GM12878 (cell line): ENCODE data around the gene WNK2. TPM values are rescaled to one million over a fixed set of nuclear protein-coding genes. Genes with fewer than 3 reads are reported as not detected.

ENCODE experiments used
- ATAC-seq: fragments of 200-7000 bp; cut with Tn5 transposase; 3 replicates; pipeline ENCODE4 v1.9.1; 2020; ENCODE audit warnings: mild to moderate bottlenecking, moderate library complexity
- BruUV-seq: library from RNA; stranded (reverse); fragments of 400-500 nt; replicated peaks from 2 replicates; lab custom pipeline; 2021; lab: Mats Ljungman, UMichigan
- CTCF ChIA-PET: fragments of 300-600 bp; sonication (Branson Sonifier 250); formaldehyde crosslinking; extraction: SDS; loops from one replicate; lab custom pipeline; 2021; ENCODE audit warnings: inconsistent platforms; lab: Yijun Ruan, JAX
- POLR2A ChIA-PET: fragments of 350-600 bp; formaldehyde crosslinking; extraction: SDS; loops from one replicate; lab custom pipeline; 2021; ENCODE audit warnings: inconsistent platforms; lab: Charles Lee
- RAD21 ChIA-PET: fragments of 300-600 bp; sonication (Branson Sonifier 250); formaldehyde crosslinking; loops from one replicate; lab custom pipeline; 2023; ENCODE audit warnings: antibody characterized with exemption; ENCODE audit not compliant: unreplicated experiment; lab: Charles Lee
- SMC1A ChIA-PET: fragments of 300-600 bp; sonication (Branson Sonifier 250); formaldehyde crosslinking; loops from one replicate; lab custom pipeline; 2023; ENCODE audit not compliant: unreplicated experiment, uncharacterized antibody; lab: Charles Lee
- DNase-seq: peaks from one replicate; pipeline ENCODE4 v3.0.0-alpha.2; 2011; ENCODE audit warnings: low read depth, low spot score
- FAIRE-seq: peaks from 3 replicates; lab custom pipeline; 2011; peaks lifted over from hg19 to GRCh38; lab: Jason Lieb, UNC
- H2AFZ ChIP-seq: 2 replicates; pipeline ENCODE4 v1.6.0; 2011; ENCODE audit warnings: low read depth, low read length, control low read depth; ENCODE audit not compliant: control insufficient read depth
- H3K27ac ChIP-seq: 2 replicates; pipeline ENCODE4 v1.5.1; 2011; ENCODE audit warnings: control low read depth; ENCODE audit not compliant: control insufficient read depth, insufficient read depth
- H3K27me3 ChIP-seq, 2 experiments: replicated peaks in 1 of 2; 2 replicates each; pipeline versions ENCODE4 v1.6.0 to v1.6.1; 2011; ENCODE audit warnings: low read length in 1 of 2; ENCODE audit not compliant: control insufficient read depth in 2 of 2, insufficient read depth in 2 of 2
- H3K36me3 ChIP-seq, 2 experiments: 2 replicates each; pipeline ENCODE4 v1.5.1; 2011; ENCODE audit warnings: low read length in 1 of 2; ENCODE audit not compliant: control insufficient read depth in 2 of 2, insufficient read depth in 2 of 2
- H3K4me1 ChIP-seq: 2 replicates; pipeline ENCODE4 v1.6.1; 2011; ENCODE audit warnings: mild to moderate bottlenecking, low read length, moderate library complexity, mixed read lengths; ENCODE audit not compliant: control insufficient read depth, insufficient read depth
- H3K4me2 ChIP-seq: 2 replicates; pipeline ENCODE4 v1.6.0; 2011; ENCODE audit warnings: control low read depth; ENCODE audit not compliant: control insufficient read depth, insufficient read depth
- H3K4me3 ChIP-seq: fragments of 200-600 bp; sonication (generic); 2 replicates; pipeline ENCODE4 v1.5.1; 2016
- H3K79me2 ChIP-seq: 2 replicates; pipeline ENCODE4 v1.6.0; 2011; ENCODE audit warnings: low read length; ENCODE audit not compliant: control insufficient read depth, insufficient read depth
- H3K9ac ChIP-seq: 2 replicates; pipeline ENCODE4 v1.8.0; 2011; ENCODE audit warnings: low read length, control low read depth, mixed read lengths; ENCODE audit not compliant: control insufficient read depth, insufficient read depth
- H3K9me3 ChIP-seq: replicated peaks from 3 replicates; pipeline ENCODE4 v1.5.1; 2011; ENCODE audit warnings: mild to moderate bottlenecking, low read length; ENCODE audit not compliant: control insufficient read depth, insufficient read depth
- H4K20me1 ChIP-seq: 2 replicates; pipeline ENCODE4 v1.6.0; 2011; ENCODE audit not compliant: control insufficient read depth, insufficient read depth
- ATF7 ChIP-seq: fragments of 450-650 bp; IDR thresholded peaks from 2 replicates; pipeline ENCODE4 v1.6.1; 2016; ENCODE audit warnings: low read depth, mild to moderate bottlenecking
- HDAC6 ChIP-seq: fragments of 200-600 bp; sonication (generic); IDR thresholded peaks from one replicate; pipeline ENCODE4 v1.8.0; 2017; ENCODE audit warnings: antibody characterized with exemption; ENCODE audit not compliant: unreplicated experiment
- IRF5 ChIP-seq: fragments of 450-650 bp; IDR thresholded peaks from 2 replicates; pipeline ENCODE4 v1.6.1; 2017; ENCODE audit warnings: borderline replicate concordance
- RAD51 ChIP-seq: fragments of 450-650 bp; IDR thresholded peaks from 2 replicates; pipeline ENCODE4 v1.6.1; 2016; ENCODE audit warnings: moderate library complexity, mild to moderate bottlenecking, inconsistent platforms
- TCF7 ChIP-seq: IDR thresholded peaks from 2 replicates; pipeline ENCODE4 v1.6.1; 2014; ENCODE audit warnings: antibody characterized with exemption, borderline replicate concordance
- ZBED1 ChIP-seq: IDR thresholded peaks from 2 replicates; pipeline ENCODE4 v1.6.1; 2016; ENCODE audit warnings: borderline replicate concordance
- ZBTB33 ChIP-seq: fragments of 450-650 bp; IDR thresholded peaks from 2 replicates; pipeline ENCODE4 v1.6.1; 2017; ENCODE audit warnings: mild to moderate bottlenecking
- WGBS: methylation state at CpG from one replicate; pipeline ENCODE4 v1.1.6; 2016; ENCODE audit warnings: low lambda C conversion rate; ENCODE audit not compliant: insufficient replicate concordance, insufficient coverage; ENCODE audit errors: missing lambda C conversion rate; 5-methylcytosine and 5-hydroxymethylcytosine counted together
- in situ Hi-C: fragments of 300-500 bp; cut with MboI; formaldehyde crosslinking; loops from 9 replicates; pipeline ENCODE4 v1.14.3; 2018; ENCODE audit warnings: mixed read lengths
- intact Hi-C: fragments of 100-400 bp; cut with micrococcal nuclease; formaldehyde crosslinking; loops from one replicate; pipeline ENCODE4 v1.14.2; 2022; ENCODE audit not compliant: unreplicated experiment
- polyA plus RNA-seq, 11 experiments: library from polyadenylated mRNA; depleted of rRNA in 4 of 11; unstranded in 6 of 11; stranded (reverse) in 5 of 11; fragments of >200 nt; fragmentation: Nextera tagmentation in 4 of 11; fragmentation: Illumina TruSeq in 1 of 11; extraction: Ambion mirVana in 4 of 11; extraction: Trizol in 1 of 11; gene quantifications; 1 replicate in 1 of 11; 2 replicates in 10 of 11; pipeline versions ENCODE4 v1.2.1 to v1.2.3, GENCODE V29; 2011 to 2016; ENCODE audit warnings: inconsistent platforms in 2 of 11, missing spikeins in 2 of 11, low read depth in 1 of 11
- total RNA-seq, 4 experiments: library from RNA; depleted of rRNA in 3 of 4; stranded (reverse); fragments of >200 nt in 3 of 4; fragmentation: Illumina TruSeq in 1 of 4; extraction: Trizol in 1 of 4; gene quantifications; 2 replicates each; pipeline versions ENCODE4 v1.2.1 to v1.2.3, GENCODE V29; 2013 to 2021
- TF ChIP-seq, protein P1 (sequence below): fragments of 150-350 bp; IDR thresholded peaks from 2 replicates; pipeline ENCODE4 v1.6.1; 2014; ENCODE audit warnings: mild to moderate bottlenecking, low read depth, low read length
- TF ChIP-seq, protein P2 (sequence below): IDR thresholded peaks from 2 replicates; pipeline ENCODE4 v1.6.1; 2011; ENCODE audit warnings: mild to moderate bottlenecking, low read depth, low read length, moderate library complexity; ENCODE audit not compliant: insufficient replicate concordance

Gene WNK2
- total and polyA plus RNA-seq, 10 of the 15 experiments (the other 5 are each of a cell fraction or from before 2014, with no cell fraction given), result 0.15 TPM; not detected in 9

DNA sequence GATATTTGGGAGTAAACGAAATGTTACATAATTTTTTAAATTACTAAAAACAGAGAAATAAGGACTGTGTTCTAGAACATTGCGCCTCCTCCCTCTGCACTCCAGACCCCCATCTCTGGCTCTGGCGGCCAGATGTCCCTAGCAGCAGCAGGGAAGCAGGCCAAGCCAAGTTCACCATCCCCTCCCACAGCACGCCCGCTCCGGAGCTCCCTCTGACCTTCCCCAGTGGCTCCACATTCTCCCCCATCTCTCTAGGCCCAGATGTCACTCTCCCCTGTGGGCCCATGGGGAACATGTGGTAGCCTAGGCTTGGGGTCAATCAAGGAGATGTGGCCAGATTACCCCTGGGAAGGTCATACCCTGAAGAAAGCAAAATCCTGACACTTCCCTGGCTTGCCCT lies 6.3 kb upstream of the WNK2 start:
- ATAC-seq (no peak), FAIRE-seq (no peak), DNase-seq (no peak)
- ChIA-PET CTCF (no interaction called here), SMC1A (no interaction called here), RAD21 (no interaction called here), POLR2A (no interaction called here)
- Histone ChIP-seq H3K9ac (no peak overlapping the region), H3K9me3 (no peaks in the 10 kb centered on the region), H3K79me2 (no peaks in the 10 kb centered on the region), H4K20me1 (no peaks in the 10 kb centered on the region), H2AFZ (no peak overlapping the region), H3K36me3 (no peaks in the 10 kb centered on the region), H3K4me1 (no peaks in the 10 kb centered on the region), H3K27me3 (peaks cover 0 to 7% of the 10 kb centered on the region in 2 experiments; a peak in 2 of 4 replicates), H3K4me3 (no peak overlapping the region), H3K4me2 (no peak overlapping the region), H3K27ac (no peak overlapping the region)
- WGBS, result 47% methylated on average over 6 of the region's 6 CpGs
- no TSS peak for BruUV-seq
- in situ Hi-C loops, result no loop called here
- intact Hi-C loops, result no loop called here
- TF ChIP-seq HDAC6, result no peak

GRCh38 chr9:93178851-93179786 lies 4.8 kb upstream of the WNK2 start:
- no peaks in the 10 kb centered on the region for H4K20me1 ChIP-seq
- H3K4me1 ChIP-seq, result no peaks in the 10 kb centered on the region
- DNase-seq, result no peak
- no peaks in the 10 kb centered on the region for H3K9me3 ChIP-seq
- in situ Hi-C loops (no loop called here), intact Hi-C loops (no loop called here)
- no peak for FAIRE-seq
- ChIA-PET SMC1A (no interaction called here), POLR2A (no interaction called here), RAD21 (no interaction called here), CTCF (interaction anchor here (1.3 kb wide), 1 partner anchor 26 kb away, joined by 3 read pairs; no protein-coding TSS in a partner anchor)
- H3K4me2 ChIP-seq, result no peak overlapping the region
- TF ChIP-seq, protein P1, sequence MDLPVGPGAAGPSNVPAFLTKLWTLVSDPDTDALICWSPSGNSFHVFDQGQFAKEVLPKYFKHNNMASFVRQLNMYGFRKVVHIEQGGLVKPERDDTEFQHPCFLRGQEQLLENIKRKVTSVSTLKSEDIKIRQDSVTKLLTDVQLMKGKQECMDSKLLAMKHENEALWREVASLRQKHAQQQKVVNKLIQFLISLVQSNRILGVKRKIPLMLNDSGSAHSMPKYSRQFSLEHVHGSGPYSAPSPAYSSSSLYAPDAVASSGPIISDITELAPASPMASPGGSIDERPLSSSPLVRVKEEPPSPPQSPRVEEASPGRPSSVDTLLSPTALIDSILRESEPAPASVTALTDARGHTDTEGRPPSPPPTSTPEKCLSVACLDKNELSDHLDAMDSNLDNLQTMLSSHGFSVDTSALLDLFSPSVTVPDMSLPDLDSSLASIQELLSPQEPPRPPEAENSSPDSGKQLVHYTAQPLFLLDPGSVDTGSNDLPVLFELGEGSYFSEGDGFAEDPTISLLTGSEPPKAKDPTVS, result no peak
- TF ChIP-seq RAD51 (no peak), ATF7 (no peak), ZBTB33 (no peak), IRF5 (no peak), TCF7 (no peak), ZBED1 (no peak)
- TF ChIP-seq, protein P2, sequence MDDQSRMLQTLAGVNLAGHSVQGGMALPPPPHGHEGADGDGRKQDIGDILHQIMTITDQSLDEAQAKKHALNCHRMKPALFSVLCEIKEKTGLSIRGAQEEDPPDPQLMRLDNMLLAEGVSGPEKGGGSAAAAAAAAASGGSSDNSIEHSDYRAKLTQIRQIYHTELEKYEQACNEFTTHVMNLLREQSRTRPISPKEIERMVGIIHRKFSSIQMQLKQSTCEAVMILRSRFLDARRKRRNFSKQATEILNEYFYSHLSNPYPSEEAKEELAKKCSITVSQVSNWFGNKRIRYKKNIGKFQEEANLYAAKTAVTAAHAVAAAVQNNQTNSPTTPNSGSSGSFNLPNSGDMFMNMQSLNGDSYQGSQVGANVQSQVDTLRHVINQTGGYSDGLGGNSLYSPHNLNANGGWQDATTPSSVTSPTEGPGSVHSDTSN, result no peak
- no peak overlapping the region for H3K9ac ChIP-seq
- no peaks in the 10 kb centered on the region for H3K36me3 ChIP-seq
- no peak overlapping the region for H3K4me3 ChIP-seq
- no peak for ATAC-seq
- H3K79me2 ChIP-seq, result no peaks in the 10 kb centered on the region
- H3K27me3 ChIP-seq, result peaks cover 6 to 9% of the 10 kb centered on the region in 2 experiments; a peak in 3 of 4 replicates
- H3K27ac ChIP-seq, result no peak overlapping the region
- no peak overlapping the region for H2AFZ ChIP-seq
- 40% methylated on average over 22 of the region's 22 CpGs for WGBS
- BruUV-seq, result no TSS peak
